H9 (cell line): Measurements from ENCODE around the gene SLC5A2. TPM values are rescaled to one million over a fixed set of nuclear protein-coding genes. Genes with fewer than 3 reads are reported as not detected.

ENCODE experiments used
- DNase-seq: peaks from one replicate; pipeline ENCODE4 v3.0.0-alpha.2; 2017
- H2AFZ ChIP-seq: one replicate; pipeline ENCODE4 v1.6.1; 2013; ENCODE audit warnings: mild to moderate bottlenecking, low read length, control low read depth, moderate library complexity
- H2AK5ac ChIP-seq: 2 replicates; pipeline ENCODE4 v1.6.1; 2013; ENCODE audit warnings: low read length, control low read depth, mixed read lengths; ENCODE audit not compliant: insufficient read length
- H2BK120ac ChIP-seq: one replicate; pipeline ENCODE4 v1.6.1; 2013; ENCODE audit warnings: low read depth, mild to moderate bottlenecking, low read length, control low read depth, inconsistent platforms; ENCODE audit not compliant: poor library complexity, severe bottlenecking
- H2BK12ac ChIP-seq: 2 replicates; pipeline ENCODE4 v1.6.1; 2013; ENCODE audit warnings: low read length, control low read depth, mixed read lengths, low read depth; ENCODE audit not compliant: insufficient read length
- H2BK15ac ChIP-seq: 2 replicates; pipeline ENCODE4 v1.6.1; 2013; ENCODE audit warnings: low read depth, low read length, control low read depth
- H2BK20ac ChIP-seq: one replicate; pipeline ENCODE4 v1.6.1; 2013; ENCODE audit warnings: low read depth, mild to moderate bottlenecking, low read length, control low read depth, inconsistent platforms; ENCODE audit not compliant: poor library complexity, severe bottlenecking
- H2BK5ac ChIP-seq: 2 replicates; pipeline ENCODE4 v1.6.1; 2013; ENCODE audit warnings: low read length, control low read depth, mixed read lengths; ENCODE audit not compliant: insufficient read length
- H3K14ac ChIP-seq: 2 replicates; pipeline ENCODE4 v1.6.1; 2013; ENCODE audit warnings: low read length, control low read depth; ENCODE audit not compliant: insufficient read depth
- H3K18ac ChIP-seq: 2 replicates; pipeline ENCODE4 v1.6.1; 2013; ENCODE audit warnings: low read depth, mild to moderate bottlenecking, mixed read lengths, low read length, control low read depth; ENCODE audit not compliant: insufficient read length
- H3K23ac ChIP-seq: 2 replicates; pipeline ENCODE4 v1.6.1; 2013; ENCODE audit warnings: low read length, control low read depth, mixed read lengths, low read depth; ENCODE audit not compliant: insufficient read length
- H3K23me2 ChIP-seq: 2 replicates; pipeline ENCODE4 v1.6.1; 2013; ENCODE audit warnings: low read depth, mild to moderate bottlenecking, mixed read lengths, low read length, control low read depth; ENCODE audit not compliant: insufficient read length, poor library complexity, severe bottlenecking
- H3K27ac ChIP-seq: 2 replicates; pipeline ENCODE4 v1.5.1; 2013; ENCODE audit warnings: low read length, control low read depth, mixed read lengths, low read depth; ENCODE audit not compliant: insufficient read length
- H3K27me3 ChIP-seq: 2 replicates; pipeline ENCODE4 v1.6.1; 2013; ENCODE audit warnings: low read length, control low read depth, inconsistent platforms; ENCODE audit not compliant: insufficient read depth
- H3K4ac ChIP-seq: 2 replicates; pipeline ENCODE4 v1.6.1; 2013; ENCODE audit warnings: low read depth, mild to moderate bottlenecking, control low read depth, inconsistent platforms, low read length, moderate library complexity
- H3K4me1 ChIP-seq: 2 replicates; pipeline ENCODE4 v1.6.1; 2013; ENCODE audit warnings: low read length, control low read depth, inconsistent platforms; ENCODE audit not compliant: insufficient read depth
- H3K4me2 ChIP-seq: 2 replicates; pipeline ENCODE4 v1.6.1; 2013; ENCODE audit warnings: low read length, control low read depth, mixed read lengths; ENCODE audit not compliant: insufficient read length, insufficient read depth
- H3K56ac ChIP-seq: 2 replicates; pipeline ENCODE4 v1.6.1; 2013; ENCODE audit warnings: low read depth, mild to moderate bottlenecking, mixed read lengths, low read length, control low read depth; ENCODE audit not compliant: insufficient read length
- H3K79me1 ChIP-seq: 2 replicates; pipeline ENCODE4 v1.6.1; 2013; ENCODE audit warnings: low read depth, mild to moderate bottlenecking, moderate library complexity, low read length, control low read depth, inconsistent platforms; ENCODE audit not compliant: insufficient read depth, poor library complexity, severe bottlenecking
- H3K79me2 ChIP-seq: 2 replicates; pipeline ENCODE4 v1.6.1; 2013; ENCODE audit warnings: low read length, control low read depth, inconsistent platforms; ENCODE audit not compliant: insufficient read depth
- H3K9ac ChIP-seq: 2 replicates; pipeline ENCODE4 v1.6.1; 2013; ENCODE audit warnings: low read length, control low read depth, mixed read lengths; ENCODE audit not compliant: insufficient read length; ENCODE audit errors: extremely low read depth
- H3K9me3 ChIP-seq: one replicate; pipeline ENCODE4 v1.6.1; 2013; ENCODE audit warnings: low read depth, low read length, inconsistent platforms; ENCODE audit not compliant: control insufficient read depth
- H3T11ph ChIP-seq: one replicate; pipeline ENCODE4 v1.6.1; 2013; ENCODE audit warnings: mild to moderate bottlenecking, low read length, control low read depth, inconsistent platforms
- H4K20me1 ChIP-seq: one replicate; pipeline ENCODE4 v1.6.1; 2013; ENCODE audit not compliant: control insufficient read depth, insufficient read length, insufficient read depth
- H4K5ac ChIP-seq: 2 replicates; pipeline ENCODE4 v1.6.1; 2013; ENCODE audit warnings: low read depth, mild to moderate bottlenecking, mixed read lengths, low read length, control low read depth; ENCODE audit not compliant: insufficient read length
- H4K8ac ChIP-seq: replicated peaks from 2 replicates; pipeline ENCODE4 v1.6.1; 2013; ENCODE audit warnings: low read length, control low read depth, mixed read lengths, low read depth; ENCODE audit not compliant: insufficient read length
- H4K91ac ChIP-seq: 2 replicates; pipeline ENCODE4 v1.6.1; 2013; ENCODE audit warnings: low read depth, mild to moderate bottlenecking, moderate library complexity, mixed read lengths, low read length, control low read depth; ENCODE audit not compliant: insufficient read length
- H3K27ac Mint-ChIP-seq, 3 experiments: 2 replicates in 2 of 3; 3 replicates in 1 of 3; pipeline ENCODE4 v1.8.0; 2020 to 2021; ENCODE audit warnings: mixed read lengths in 3 of 3, mild to moderate bottlenecking in 1 of 3, moderate library complexity in 1 of 3
- H3K27me3 Mint-ChIP-seq: 2 replicates; pipeline ENCODE4 v1.8.0; 2021; ENCODE audit warnings: low read depth, mild to moderate bottlenecking, moderate library complexity, mixed read lengths
- H3K36me3 Mint-ChIP-seq, 3 experiments: 2 replicates in 2 of 3; 3 replicates in 1 of 3; pipeline ENCODE4 v1.8.0; 2020 to 2021; ENCODE audit warnings: low read depth in 3 of 3, mixed read lengths in 3 of 3; ENCODE audit not compliant: insufficient read depth in 1 of 3
- H3K4me1 Mint-ChIP-seq, 2 experiments: 2 replicates each; pipeline ENCODE4 v1.8.0; 2020; ENCODE audit warnings: mixed read lengths in 2 of 2
- H3K4me3 Mint-ChIP-seq, 2 experiments: 2 replicates in 1 of 2; 3 replicates in 1 of 2; pipeline ENCODE4 v1.8.0; 2020 to 2021; ENCODE audit warnings: mild to moderate bottlenecking in 2 of 2, mixed read lengths in 2 of 2, moderate library complexity in 1 of 2
- H3K9me3 Mint-ChIP-seq, 2 experiments: 2 replicates in 1 of 2; 3 replicates in 1 of 2; pipeline ENCODE4 v1.8.0; 2020; ENCODE audit warnings: mild to moderate bottlenecking in 2 of 2, mixed read lengths in 2 of 2, moderate library complexity in 1 of 2
- WGBS: extraction: QIAGEN DNeasy Blood & Tissue Kit; methylation state at CpG from one replicate; pipeline ENCODE4 v1.1.7; 2013; ENCODE audit warnings: missing lambda C conversion rate, low lambda C conversion rate, mixed read lengths; ENCODE audit not compliant: insufficient read length; ENCODE audit errors: extremely low coverage; 5-methylcytosine and 5-hydroxymethylcytosine counted together
- total RNA-seq: library from RNA; stranded (reverse); gene quantifications from 2 replicates; pipeline ENCODE4 v1.2.1, GENCODE V29; 2021
- TF ChIP-seq, protein P1 (sequence below): fragments of 200-600 bp; sonication (generic); conservative IDR thresholded peaks from 3 replicates; pipeline ENCODE4 v1.8.0; 2021; ENCODE audit warnings: antibody characterized with exemption, mild to moderate bottlenecking

Gene SLC5A2
- total RNA-seq, 1 experiment from 2014 or later = 0.52 TPM

DNA sequence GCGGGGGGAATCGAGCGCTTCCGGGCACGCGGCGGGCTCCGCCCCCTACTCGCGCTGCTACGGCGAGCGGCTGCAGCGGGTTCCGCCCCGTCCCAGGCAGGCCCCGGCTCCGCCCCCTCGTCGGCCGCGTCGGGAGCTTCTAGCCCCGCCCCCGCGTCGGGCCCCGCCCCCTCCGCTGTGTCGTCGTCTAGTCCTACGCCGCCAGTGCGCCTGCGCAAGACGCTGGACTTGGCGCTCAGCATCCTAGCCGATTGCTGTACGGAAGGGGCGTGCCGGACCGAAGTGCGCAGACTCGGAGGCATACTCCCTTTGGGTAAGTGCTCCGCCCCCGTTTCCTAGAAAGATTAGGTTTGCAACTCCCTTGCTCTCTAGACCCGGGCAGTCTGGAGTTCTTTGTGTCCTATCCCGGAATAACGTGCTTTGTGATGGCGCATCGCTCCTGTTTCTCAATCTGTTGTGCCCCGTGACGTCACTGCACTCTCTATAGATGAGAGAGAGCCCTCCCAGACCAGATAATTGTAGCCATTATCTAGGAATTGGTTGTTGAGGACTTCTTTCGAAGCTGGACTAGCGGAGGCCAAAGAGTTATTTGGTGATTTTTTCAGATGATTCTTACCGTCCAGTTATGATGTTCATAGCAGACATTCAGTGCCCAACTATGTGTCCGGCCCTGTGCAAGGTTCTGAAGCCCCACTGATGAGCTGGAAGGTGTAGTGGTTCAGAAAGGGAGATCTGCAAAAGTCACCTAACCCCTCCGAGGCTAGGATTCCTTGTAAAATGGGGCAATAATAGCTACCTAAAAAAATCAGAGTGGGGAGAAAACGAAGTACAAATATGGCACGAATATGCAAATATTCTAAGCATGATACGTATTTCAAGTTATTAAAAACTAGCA, 23.0 kb upstream of the SLC5A2 start:
- Histone ChIP-seq H3K4ac (no peak overlapping the region), H3K14ac (peak overlapping the region; percentile 99; the same call in 1 of the 2 replicates), H3K79me2 (no peaks in the 10 kb centered on the region; the same call in 1 of the 2 replicates), H4K91ac (no peak overlapping the region), H4K5ac (no peak overlapping the region), H3K23me2 (peaks cover 8% of the 10 kb centered on the region), H2AK5ac (no peak overlapping the region), H3T11ph (no peak overlapping the region), H3K27me3 (no peaks in the 10 kb centered on the region), H3K18ac (peak overlapping the region; percentile 95), H3K23ac (no peak overlapping the region), H3K56ac (no peak overlapping the region), H3K27ac (peak overlapping the region; percentile 42), H3K4me2 (peak overlapping the region; percentile 88), H4K20me1 (no peaks in the 10 kb centered on the region), H2BK15ac (no peak overlapping the region), H4K8ac (no peak overlapping the region), H2BK5ac (no peak overlapping the region), H2BK120ac (no peak overlapping the region), H3K4me1 (peaks cover 2% of the 10 kb centered on the region; the same call in 1 of the 2 replicates), H3K9me3 (no peaks in the 10 kb centered on the region), H2BK12ac (no peak overlapping the region), H2AFZ (no peak overlapping the region), H2BK20ac (no peak overlapping the region), H3K79me1 (peaks cover 4% of the 10 kb centered on the region), H3K9ac (peak overlapping the region; percentile 90)
- Mint-ChIP-seq H3K27me3 (no peaks in the 10 kb centered on the region), H3K27ac (peak overlapping the region; percentile 97 to 98 (median 98)), H3K9me3 (peaks cover 0 to 2% of the 10 kb centered on the region in 2 experiments; a peak in 1 of 5 replicates), H3K4me1 (peaks cover 20 to 23% of the 10 kb centered on the region in 2 experiments), H3K4me3 (peak overlapping the region; percentile 82 to 92), H3K36me3 (peaks cover 2 to 23% (median 17%) of the 10 kb centered on the region in 3 experiments; a peak in 6 of 7 replicates)
- TF ChIP-seq, protein P1, sequence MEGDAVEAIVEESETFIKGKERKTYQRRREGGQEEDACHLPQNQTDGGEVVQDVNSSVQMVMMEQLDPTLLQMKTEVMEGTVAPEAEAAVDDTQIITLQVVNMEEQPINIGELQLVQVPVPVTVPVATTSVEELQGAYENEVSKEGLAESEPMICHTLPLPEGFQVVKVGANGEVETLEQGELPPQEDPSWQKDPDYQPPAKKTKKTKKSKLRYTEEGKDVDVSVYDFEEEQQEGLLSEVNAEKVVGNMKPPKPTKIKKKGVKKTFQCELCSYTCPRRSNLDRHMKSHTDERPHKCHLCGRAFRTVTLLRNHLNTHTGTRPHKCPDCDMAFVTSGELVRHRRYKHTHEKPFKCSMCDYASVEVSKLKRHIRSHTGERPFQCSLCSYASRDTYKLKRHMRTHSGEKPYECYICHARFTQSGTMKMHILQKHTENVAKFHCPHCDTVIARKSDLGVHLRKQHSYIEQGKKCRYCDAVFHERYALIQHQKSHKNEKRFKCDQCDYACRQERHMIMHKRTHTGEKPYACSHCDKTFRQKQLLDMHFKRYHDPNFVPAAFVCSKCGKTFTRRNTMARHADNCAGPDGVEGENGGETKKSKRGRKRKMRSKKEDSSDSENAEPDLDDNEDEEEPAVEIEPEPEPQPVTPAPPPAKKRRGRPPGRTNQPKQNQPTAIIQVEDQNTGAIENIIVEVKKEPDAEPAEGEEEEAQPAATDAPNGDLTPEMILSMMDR = no peak
- WGBS = no CpG with 5 or more reads among the region's 61 CpGs
- peak; percentile 100 for DNase-seq
